ENCODE measurements around the gene SIVA1.

Gene SIVA1

GRCh38 chr14:104786726-104787675, 34.1 kb downstream of the SIVA1 start:
- DNase-seq: no peak

DNA sequence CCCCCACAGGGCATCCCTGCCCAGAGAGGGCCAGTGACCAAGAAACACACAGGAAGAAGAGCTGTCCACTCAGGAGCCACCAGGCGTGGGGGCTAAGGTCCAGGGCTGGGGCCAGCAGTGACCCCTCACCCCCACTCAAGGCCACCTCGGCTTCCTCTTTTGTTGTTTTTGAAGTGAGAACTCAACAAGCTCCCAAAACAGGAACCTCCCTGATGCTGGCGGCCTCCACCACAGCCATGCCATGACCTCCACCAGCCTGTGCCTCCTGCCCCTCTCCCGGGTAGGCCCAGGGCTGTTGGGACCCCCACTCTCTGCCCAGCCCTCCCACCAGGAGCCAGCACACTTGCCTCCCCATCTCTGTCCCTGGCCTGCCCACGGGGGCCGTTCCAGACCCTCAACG, 34.8 kb downstream of the SIVA1 start:
- DNase-seq: no peak

- peak; percentile 24 for DNase-seq
Measured at GRCh38 chr14:104788161-104788818, 35.3 kb downstream of the SIVA1 start.

GRCh38 chr14:104788873-104789663, 36.1 kb downstream of the SIVA1 start:
- DNase-seq: no peak

DNA sequence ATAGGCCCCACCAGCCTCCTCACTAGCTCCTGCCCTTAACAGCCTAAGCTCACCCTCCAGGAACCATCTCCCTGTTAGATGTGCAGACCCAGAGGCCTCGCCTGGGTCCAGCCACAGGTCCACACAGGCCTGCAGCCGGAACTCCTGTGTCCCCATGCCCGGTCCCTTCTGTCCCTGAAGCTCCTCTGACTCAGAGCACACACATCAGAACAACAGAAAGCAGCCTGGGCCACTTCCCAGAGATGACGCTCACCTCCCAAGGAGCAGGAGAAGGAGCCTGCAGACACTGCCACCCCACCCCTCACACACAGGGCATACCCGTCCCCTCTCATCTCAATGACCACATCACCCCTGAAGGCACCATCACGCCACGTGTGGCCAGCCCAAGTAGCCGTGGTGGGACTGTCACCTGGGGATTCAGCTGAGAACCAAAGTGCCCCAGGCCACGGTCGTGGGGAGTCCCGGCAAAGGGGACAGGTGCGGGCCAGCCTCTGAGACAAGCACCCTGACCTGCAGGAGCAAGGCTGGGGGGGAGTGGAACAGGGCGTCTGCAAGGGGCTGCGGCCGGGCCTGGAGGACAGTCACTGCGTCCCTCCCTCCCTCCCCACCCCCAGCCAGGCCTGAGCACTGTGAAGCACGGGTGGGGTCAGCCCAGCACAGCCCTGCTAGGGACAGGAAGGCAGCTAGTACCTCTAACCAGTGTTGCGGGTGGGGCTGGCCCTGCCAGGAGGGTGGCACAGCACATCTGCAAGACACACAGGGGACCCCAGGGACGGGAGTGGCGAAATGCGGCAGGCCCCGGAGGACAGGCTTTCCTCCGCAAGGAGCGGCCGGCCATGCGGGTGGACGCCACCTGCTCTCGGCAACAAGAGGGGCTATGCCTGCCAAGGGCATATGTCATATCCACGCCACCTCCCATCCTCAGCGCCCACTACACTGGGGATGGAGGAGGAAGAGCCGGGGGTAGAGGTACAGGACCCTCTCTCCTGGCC, 37.1 kb downstream of the SIVA1 start:
- no peak for DNase-seq

DNA sequence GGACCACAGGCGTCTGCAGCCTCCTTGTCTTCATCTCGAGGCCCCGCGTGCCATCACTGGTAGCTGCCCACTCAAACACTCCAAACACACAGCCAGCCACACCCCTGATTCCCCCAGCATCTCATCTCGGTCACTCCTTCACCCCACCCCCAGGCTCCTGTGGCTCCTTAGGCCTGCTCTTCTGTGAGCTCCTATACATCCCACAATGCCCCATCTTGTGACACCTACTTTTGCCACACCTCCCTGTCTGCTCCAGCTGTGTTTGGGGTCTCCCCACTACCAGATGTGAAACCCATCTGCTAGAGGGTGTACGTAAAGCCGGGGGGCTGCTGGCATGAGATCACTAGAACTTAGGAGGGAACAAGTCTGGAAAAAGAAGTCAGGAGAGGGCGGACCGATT, 38.5 kb downstream of the SIVA1 start:
- DNase-seq: no peak

- DNase-seq: no peak
Measured at GRCh38 chr14:104792101-104792884, 39.3 kb downstream of the SIVA1 start.

DNA sequence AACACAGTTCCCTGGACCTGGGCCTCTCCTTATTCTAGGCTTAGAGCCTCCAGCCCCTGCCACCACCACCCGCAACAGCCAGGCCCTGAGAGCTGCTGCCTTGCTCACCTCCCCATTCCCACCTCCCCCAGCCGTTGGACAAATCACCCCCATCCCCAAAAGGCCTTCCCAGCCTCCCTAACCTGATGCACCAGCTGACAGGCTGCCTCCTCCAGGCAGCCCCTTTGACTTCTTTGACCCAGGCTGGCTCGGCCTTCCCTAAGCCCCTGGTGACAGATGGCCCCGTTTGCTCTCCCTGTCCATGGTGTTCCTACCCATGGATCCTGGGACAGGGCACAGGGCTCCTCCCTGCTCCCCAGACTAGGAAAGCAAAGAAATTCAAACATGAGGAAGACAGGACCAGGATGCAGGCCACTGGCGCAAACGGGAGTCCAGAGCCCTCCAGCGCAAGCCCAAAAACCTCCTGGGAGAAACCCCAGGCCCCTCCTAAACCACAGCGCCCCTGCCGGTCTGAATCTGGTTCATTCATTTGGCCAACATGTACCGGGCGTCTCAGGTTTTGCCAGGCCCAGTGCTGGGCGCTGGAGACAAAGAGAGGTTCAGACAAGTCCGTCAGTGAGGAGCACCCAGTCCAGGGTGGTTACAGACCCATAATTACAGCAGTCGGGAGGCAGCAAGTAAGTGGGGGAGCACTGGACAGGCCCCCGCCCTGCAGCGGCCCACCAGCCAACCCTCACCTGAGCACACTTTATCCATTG, 40.2 kb downstream of the SIVA1 start:
- no peak for DNase-seq

DNA sequence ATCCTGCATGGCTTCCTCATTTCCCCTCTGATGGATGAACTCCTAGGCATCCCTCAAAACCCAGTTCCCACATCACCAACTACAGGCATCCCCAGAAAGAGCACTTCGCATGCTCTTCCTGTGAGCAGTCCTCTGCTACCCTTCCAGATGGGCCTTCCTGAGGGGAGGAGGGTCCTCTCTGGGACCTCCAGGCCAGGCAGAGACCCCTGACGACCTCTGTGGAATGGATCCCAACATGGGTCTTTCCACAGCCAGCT, 40.7 kb downstream of the SIVA1 start:
- DNase-seq: no peak

GRCh38 chr14:104794099-104794498, 41.2 kb downstream of the SIVA1 start:
- DNase-seq: no peak

DNA sequence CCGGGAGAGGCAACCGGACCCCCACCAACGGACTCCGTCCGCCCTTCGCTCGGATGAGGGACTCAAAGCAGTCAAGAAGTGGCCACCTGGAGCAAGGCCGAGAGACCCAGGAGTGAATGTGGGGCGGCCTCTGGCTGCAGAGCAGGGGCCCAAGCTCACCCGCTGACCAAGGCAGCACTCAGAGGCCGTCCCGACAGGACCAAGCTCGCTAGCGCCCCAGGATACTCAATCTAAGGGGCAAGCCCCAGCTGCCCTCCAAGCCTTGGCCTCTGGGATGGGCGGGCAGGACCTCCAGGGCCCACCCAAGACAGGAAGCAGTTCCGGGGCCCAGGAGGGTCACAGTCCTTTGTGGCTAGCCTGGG, 41.7 kb downstream of the SIVA1 start:
- DNase-seq: no peak

DNA sequence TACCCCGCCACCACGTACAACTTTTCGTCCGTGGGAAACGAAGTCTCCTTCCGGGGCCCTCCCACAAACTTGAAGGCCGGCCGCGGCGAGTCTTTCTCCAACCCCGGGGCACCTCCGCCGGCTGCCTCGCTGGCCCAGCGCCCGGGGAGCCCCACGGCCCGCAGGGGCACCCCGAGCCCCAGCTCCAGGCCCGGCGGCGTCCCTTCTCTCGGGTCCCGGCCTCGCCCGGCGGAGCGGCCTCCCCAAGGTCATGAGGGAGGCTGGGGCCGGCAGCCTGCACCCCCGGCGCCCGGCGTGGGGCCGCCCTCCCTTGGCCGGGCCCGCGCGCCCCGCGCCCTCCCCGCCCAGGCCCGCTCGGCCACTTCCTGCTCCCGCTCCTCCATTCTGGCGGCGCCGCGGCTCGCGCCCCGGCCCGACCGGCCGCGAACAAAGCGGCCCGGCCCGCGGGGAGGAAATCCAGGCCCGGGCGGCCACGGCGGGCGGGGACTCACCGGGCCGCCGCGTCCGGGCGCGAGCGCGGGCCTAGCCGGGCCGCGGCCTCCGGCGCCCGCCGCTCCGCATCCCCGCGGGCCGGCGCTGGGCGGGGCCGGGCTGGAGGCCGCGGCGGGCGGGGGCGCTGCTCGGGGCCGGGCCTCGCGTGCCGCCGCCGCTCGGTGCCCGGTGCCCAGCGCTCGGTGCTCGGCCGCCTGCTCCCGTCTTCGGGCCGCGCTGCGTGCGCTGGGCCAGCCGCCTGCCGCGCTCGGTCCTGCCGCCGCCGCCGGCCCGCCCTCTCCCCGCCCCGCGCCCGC, 42.2 kb downstream of the SIVA1 start, which contains the start of gene AKT1:
Gene AKT1, minus strand, starts transcription at position 756 of the 788 bp plus-strand sequence. CDS start 3,105 bp downstream, outside the sequence.
- no peak for DNase-seq

DNA sequence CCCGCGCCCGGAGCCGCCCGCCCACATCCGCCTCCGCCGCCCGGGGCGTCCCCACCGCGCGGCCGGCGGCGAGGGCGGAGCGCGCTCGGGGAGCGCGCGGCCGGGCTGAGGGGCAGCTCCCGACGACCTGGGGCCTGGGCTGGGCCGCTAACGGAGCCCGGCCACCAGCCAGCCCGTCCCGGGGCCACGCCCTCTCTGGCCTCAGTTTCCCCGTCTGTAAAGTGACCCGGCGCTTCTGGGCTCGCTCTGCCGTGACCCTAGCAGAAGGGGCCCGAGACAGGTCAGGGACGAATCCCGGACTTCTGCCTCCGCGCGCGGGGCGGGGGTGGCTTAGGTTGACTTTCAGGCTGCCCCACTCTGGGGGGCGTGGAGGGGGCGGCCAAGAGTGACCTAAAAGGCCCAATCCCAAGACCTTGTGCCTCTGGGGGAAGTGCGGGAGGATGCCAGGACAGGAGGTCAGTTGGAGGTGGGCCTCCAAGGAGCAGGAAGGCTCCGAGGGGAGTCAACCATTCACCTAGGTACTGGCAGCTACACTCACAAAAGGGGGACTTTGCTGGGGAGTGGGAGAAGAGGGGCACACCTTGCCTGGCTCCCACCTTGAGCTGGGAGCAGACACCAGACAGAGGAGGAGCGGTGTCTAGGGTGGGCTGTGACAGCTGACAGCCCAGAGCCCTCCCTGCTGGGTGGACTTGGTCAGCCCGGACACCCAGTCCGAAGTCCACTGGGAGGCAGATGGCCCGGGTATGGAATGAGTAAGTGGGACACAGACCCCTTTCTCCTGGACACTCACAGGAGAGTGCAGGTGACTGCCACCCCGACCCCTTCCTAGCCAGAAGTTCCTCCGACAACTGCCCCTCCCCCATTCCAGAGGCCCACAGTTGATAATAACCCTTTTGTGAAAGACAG, 43.1 kb downstream of the SIVA1 start:
- DNase-seq: peak; percentile 12

DNA sequence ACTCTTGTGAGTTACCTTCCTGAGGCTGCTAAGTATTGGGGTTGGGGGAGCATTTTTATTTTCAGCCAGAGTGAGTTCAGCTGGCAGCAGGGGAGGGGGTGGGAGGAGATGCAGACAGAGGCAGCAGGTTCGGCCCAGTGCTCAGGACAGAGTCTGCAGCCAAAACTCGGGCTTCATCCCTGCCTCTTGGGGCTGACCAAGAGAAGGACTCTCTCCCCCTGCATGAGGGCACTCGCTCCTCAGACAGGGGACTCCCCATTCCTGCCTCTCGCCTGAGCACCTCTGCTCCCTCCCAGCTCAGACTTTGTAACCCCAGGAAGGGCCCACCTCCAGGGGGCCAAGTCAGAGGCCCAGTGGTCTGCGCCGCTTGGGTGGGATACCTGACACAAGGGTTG, 43.7 kb downstream of the SIVA1 start:
- DNase-seq: no peak

- DNase-seq: no peak
Measured at GRCh38 chr14:104797115-104798044, 44.4 kb downstream of the SIVA1 start.

GRCh38 chr14:104798300-104799243, 45.6 kb downstream of the SIVA1 start:
- no peak for DNase-seq

Data from NCI-H1105 (cell line).